RWPE1 (cell line): ENCODE measurements around the gene ANKRD39.

Experiments
- CTCF ChIA-PET: fragments of 350-600 bp; sonication (Branson Sonifier 250); formaldehyde crosslinking; extraction: SDS; loops from one replicate; lab custom pipeline; 2021; lab: Yijun Ruan, JAX
- POLR2A ChIA-PET: fragments of 400-600 bp; formaldehyde crosslinking; extraction: SDS; loops from one replicate; lab custom pipeline; 2020; ENCODE audit warnings: antibody characterized with exemption; ENCODE audit not compliant: low non-redundant PET; lab: Yijun Ruan, JAX
- DNase-seq: peaks from one replicate; pipeline ENCODE4 v3.0.0; 2012; ENCODE audit warnings: low spot score
- H3K27ac ChIP-seq: fragments of 450-650 bp; 2 replicates; pipeline ENCODE4 v1.5.1; 2017
- CTCF ChIP-seq: fragments of 450-650 bp; conservative IDR thresholded peaks from 2 replicates; pipeline ENCODE4 v1.5.1; 2017; ENCODE audit warnings: low read depth, mild to moderate bottlenecking

ANKRD39 gene

DNA sequence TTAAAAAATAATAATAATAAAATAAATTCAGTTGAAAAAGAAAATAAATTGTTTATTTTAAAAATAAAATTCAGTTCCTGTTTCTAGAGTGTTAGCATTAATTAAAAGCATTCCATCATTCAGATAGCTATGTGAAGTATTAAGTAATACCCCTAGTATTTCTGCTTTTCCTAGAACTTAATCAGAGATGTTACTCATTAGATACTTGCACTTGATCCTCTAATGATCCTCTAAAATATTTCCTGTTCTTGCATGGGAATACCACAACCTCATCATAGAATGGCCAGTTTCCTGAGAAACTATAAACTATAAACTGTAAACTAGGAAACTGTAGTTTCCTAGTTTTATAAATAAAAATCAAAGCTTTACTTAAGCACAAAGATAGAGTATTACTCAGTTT is 52.8 kb downstream of the ANKRD39 start:
- TF ChIP-seq CTCF = no peak

DNA sequence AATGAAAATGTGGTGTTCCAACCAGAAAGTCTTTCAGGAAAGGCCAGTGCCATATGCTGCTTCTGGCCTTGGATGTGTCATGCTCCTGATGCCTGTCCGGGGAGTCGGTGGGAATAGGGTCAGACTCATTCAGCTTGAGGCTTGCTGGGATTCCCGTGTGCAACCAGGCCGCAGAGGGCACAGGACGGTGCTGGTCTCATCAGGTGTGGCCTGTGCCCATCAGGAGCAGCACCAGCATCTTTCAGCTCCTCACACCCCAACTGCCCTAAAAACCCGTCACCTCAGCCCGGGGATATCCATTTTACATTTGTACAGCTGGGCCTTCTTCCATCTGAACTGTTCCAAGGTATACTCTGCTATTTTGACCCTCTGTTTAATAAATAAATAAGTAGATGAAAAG is 55.1 kb downstream of the ANKRD39 start:
- no peak overlapping the region for H3K27ac ChIP-seq
- POLR2A ChIA-PET = no interaction called here
- no peak for DNase-seq
- CTCF ChIA-PET = no interaction called here
- no peak for TF ChIP-seq CTCF

More for the DNA sequence above, 52.8 kb downstream of the ANKRD39 start:
- H3K27ac ChIP-seq = no peak overlapping the region
- ChIA-PET CTCF (no interaction called here), POLR2A (no interaction called here)
- DNase-seq = no peak

DNA sequence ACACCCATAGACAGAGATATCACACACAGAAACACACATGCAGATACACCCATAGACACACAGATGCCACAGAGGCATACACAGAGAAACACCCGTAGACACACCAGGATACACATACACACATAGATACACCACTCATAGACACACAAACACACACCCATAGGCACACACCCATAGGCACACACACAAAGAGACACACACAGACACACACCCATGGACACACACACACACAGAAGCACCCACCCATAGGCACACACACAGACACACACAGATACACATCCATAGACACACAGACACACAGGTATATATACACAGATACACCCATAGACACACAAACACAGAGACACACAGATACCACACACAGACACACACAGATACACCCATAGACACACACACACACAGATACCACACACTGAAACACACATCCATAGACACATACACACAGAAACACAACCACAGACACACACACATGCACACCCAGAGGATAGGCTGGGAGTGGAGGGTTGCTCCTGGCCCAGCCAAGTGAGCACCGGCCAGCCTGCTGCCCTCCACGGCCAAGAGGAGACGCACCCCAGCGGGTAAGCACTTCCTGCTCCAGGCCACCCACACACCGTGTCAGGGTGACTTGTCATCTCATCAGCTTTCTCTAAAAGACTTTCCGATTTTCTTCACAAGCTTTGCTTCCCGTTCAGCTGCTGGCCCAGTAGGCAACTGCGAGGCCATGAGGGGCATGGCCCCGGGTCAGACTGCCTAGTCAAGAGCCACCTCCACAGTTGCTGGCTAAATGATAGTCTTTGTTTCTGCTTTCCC is 55.8 kb downstream of the ANKRD39 start:
- DNase-seq = no peak
- CTCF ChIA-PET = interaction anchor here (1.8 kb wide), 1 partner anchor 28 kb away, joined by 6 read pairs; no protein-coding TSS in a partner anchor
- POLR2A ChIA-PET = no interaction called here
- TF ChIP-seq CTCF = no peak
- no peak overlapping the region for H3K27ac ChIP-seq

DNA sequence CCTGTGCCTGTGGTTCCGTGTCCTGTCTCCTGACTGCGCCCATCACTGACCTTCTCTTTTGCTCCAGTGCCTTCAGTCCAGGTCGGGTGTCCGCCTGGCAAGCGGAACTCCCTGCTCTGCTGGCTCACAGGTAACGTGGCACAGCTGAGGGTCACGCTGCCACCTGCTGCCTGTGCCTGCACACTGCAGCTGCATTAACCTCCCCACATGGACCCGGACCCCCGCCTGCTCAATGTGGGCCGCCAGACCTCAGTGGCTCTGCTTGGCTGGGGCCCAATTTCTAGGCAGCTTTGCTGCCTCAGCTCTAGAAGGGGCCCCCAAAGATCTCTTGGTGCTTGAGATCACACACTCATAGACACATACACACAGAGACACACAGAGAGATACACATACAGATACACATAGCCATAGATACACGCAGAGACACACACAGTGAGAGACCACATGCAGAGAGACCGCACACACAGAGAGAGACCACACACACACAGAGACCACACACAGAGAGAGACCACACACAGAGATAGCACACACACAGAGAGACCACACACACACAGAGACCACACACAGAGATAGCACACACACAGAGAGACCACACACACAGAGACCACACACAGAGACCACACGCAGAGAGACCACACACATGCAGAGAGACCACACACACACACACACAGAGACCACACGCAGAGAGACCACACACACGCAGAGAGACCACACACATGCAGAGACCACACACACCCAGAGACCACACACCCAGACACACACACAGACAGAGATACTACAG is 56.6 kb downstream of the ANKRD39 start:
- H3K27ac ChIP-seq = no peak overlapping the region
- ChIA-PET CTCF (interaction anchor here (0.5 to 1.8 kb wide), 11 partner anchors 12 to 315 kb away, joined by 3 to 6 read pairs (median 3); partner anchors contain the start of genes ANKRD39 and CNNM4), POLR2A (no interaction called here)
- DNase-seq = peak; percentile 66
- peak; percentile 93 for TF ChIP-seq CTCF

DNA sequence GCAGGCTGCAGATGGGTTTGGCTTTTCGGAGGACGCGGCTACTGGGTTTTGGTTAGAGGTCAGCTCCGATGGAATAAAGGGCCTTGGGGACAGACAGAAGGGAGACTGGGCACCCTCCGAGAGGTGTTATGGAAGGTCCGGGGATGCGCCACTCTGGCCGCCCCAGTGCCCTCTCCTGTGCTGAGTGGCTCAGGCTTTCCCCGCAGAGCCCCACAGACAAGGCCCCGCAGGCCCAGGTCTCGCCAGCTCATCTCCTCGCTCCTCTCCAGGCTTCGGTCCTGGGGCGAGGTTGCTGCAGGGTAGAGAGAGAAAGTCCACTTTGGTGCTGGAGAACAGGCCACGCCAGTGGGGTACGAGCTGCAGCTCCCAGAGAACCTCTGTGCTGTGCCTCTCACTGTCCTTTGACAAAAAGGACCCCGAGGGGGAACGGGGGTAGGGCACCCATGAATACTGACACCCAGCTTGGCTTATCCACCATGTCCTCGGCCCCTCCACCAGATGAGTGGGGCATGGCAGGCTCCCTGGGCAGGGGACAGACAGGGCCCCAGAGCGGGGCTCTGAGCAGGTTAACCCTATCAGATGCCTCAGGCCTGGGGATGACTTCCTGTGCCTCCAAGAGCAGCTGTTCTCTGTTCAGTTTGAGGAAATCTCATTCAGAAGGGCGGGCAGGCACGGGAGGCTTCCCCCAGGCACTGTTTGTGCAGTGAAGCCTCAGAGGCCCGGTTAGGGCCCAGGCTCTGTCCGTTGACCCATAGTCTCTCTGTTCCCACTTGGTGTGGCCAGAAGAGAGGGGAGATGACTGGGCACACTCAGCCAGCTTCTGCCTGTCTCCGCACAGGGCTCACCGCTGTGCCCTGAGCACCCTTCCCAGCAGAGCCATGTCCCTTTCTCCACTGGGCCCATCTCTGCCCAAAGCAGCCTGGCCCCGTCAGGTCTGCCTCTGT is 57.5 kb downstream of the ANKRD39 start:
- ChIA-PET POLR2A (no interaction called here), CTCF (interaction anchor here (0.6 to 1.8 kb wide), 15 partner anchors 12 to 879 kb away, joined by 3 to 6 read pairs (median 3); partner anchors contain the start of genes ANKRD39 and CNNM4)
- no peak overlapping the region for H3K27ac ChIP-seq
- no peak for TF ChIP-seq CTCF
- no peak for DNase-seq
